Neural cell (in vitro differentiated cells): ENCODE results near the gene JUND. TPM values are rescaled to one million over a fixed set of nuclear protein-coding genes. Genes with fewer than 3 reads are reported as not detected.

Source experiments
- H2AFZ ChIP-seq: fragments of 200-600, 300-800 bp; sonication (generic), shearing (Covaris generic); 2 replicates; pipeline ENCODE4 v1.6.0; 2014; ENCODE audit warnings: low read depth, mild to moderate bottlenecking, antibody characterized with exemption, low read length, moderate library complexity
- H3F3A ChIP-seq: fragments of 200-600 bp; shearing (Covaris generic); 2 replicates; pipeline ENCODE4 v1.6.1; 2016; ENCODE audit warnings: mild to moderate bottlenecking, moderate library complexity, mixed read lengths, antibody characterized with exemption, low read length; ENCODE audit not compliant: insufficient read depth, poor library complexity, severe bottlenecking
- H3K27ac ChIP-seq: fragments of 200-600, 300-800 bp; sonication (generic), shearing (Covaris generic); 2 replicates; pipeline ENCODE4 v1.5.1; 2014; ENCODE audit warnings: mild to moderate bottlenecking, low read length, moderate library complexity
- H3K27me3 ChIP-seq: fragments of 300-800, 200-600 bp; sonication (generic), shearing (Covaris generic); 2 replicates; pipeline ENCODE4 v1.6.0; 2014; ENCODE audit warnings: mild to moderate bottlenecking, low read depth, low read length, moderate library complexity; ENCODE audit not compliant: insufficient read depth
- H3K36me3 ChIP-seq: fragments of 300-800, 200-600 bp; sonication (generic), shearing (Covaris generic); 2 replicates; pipeline ENCODE4 v1.5.1; 2014; ENCODE audit warnings: mild to moderate bottlenecking, antibody characterized with exemption, low read length, moderate library complexity; ENCODE audit not compliant: insufficient read depth
- H3K4me2 ChIP-seq: fragments of 300-800, 200-600 bp; sonication (generic), shearing (Covaris generic); 2 replicates; pipeline ENCODE4 v1.6.0; 2014; ENCODE audit warnings: mild to moderate bottlenecking, low read length
- H3K4me3 ChIP-seq: fragments of 300-800, 200-600 bp; sonication (generic), shearing (Covaris generic); 2 replicates; pipeline ENCODE4 v1.5.1; 2014; ENCODE audit warnings: mild to moderate bottlenecking, low read length, moderate library complexity
- H3K79me2 ChIP-seq: fragments of 200-600 bp; shearing (Covaris generic); replicated peaks from 2 replicates; pipeline ENCODE4 v1.6.0; 2014; ENCODE audit warnings: mild to moderate bottlenecking, low read length, moderate library complexity; ENCODE audit not compliant: insufficient read depth
- H3K9ac ChIP-seq: fragments of 300-800, 200-600 bp; sonication (generic), shearing (Covaris generic); 2 replicates; pipeline ENCODE4 v1.6.1; 2016; ENCODE audit warnings: mild to moderate bottlenecking, low read length, mixed read lengths
- H3K9me2 ChIP-seq: fragments of 200-600 bp; shearing (Covaris generic); 2 replicates; pipeline ENCODE4 v1.6.1; 2016; ENCODE audit warnings: mild to moderate bottlenecking, low read length, mixed read lengths; ENCODE audit not compliant: insufficient read depth
- H3K9me3 ChIP-seq: fragments of 200-600, 300-800 bp; sonication (generic), shearing (Covaris generic); 2 replicates; pipeline ENCODE4 v1.6.1; 2016; ENCODE audit warnings: mild to moderate bottlenecking, mixed run types, low read length, moderate library complexity, mixed read lengths
- H4K20me1 ChIP-seq: fragments of 200-600 bp; shearing (Covaris generic); 2 replicates; pipeline ENCODE4 v1.6.1; 2016; ENCODE audit warnings: mild to moderate bottlenecking, mixed run types; ENCODE audit not compliant: insufficient read depth
- CTCF ChIP-seq: fragments of 450-650 bp; IDR thresholded peaks from 2 replicates; pipeline ENCODE4 v1.5.1; 2014; ENCODE audit warnings: antibody characterized with exemption, mild to moderate bottlenecking, moderate library complexity; ENCODE audit not compliant: poor library complexity, severe bottlenecking
- EP300 ChIP-seq: fragments of 450-650 bp; conservative IDR thresholded peaks from 2 replicates; pipeline ENCODE4 v1.6.1; 2014; ENCODE audit warnings: antibody characterized with exemption, mild to moderate bottlenecking, moderate library complexity; ENCODE audit not compliant: poor library complexity, severe bottlenecking
- EZH2 ChIP-seq: fragments of 200-600, 300-800 bp; shearing (Covaris generic), sonication (generic); IDR thresholded peaks from 2 replicates; pipeline ENCODE4 v1.6.1; 2014; ENCODE audit warnings: antibody characterized with exemption, low read length, borderline replicate concordance, mild to moderate bottlenecking; ENCODE audit not compliant: insufficient read depth, poor library complexity, severe bottlenecking
- MXI1 ChIP-seq: fragments of 450-650 bp; conservative IDR thresholded peaks from 2 replicates; pipeline ENCODE4 v1.6.1; 2014; ENCODE audit warnings: antibody characterized with exemption, mild to moderate bottlenecking; ENCODE audit not compliant: poor library complexity, severe bottlenecking
- POLR2AphosphoS5 ChIP-seq: IDR thresholded peaks from 2 replicates; pipeline ENCODE4 v1.6.1; 2012
- RAD21 ChIP-seq: fragments of 450-650 bp; conservative IDR thresholded peaks from 2 replicates; pipeline ENCODE4 v1.6.1; 2014; ENCODE audit warnings: antibody characterized with exemption, mild to moderate bottlenecking, moderate library complexity
- REST ChIP-seq: IDR thresholded peaks from 2 replicates; pipeline ENCODE4 v1.6.1; 2012; ENCODE audit warnings: borderline replicate concordance
- SMC3 ChIP-seq: fragments of 450-650 bp; conservative IDR thresholded peaks from 2 replicates; pipeline ENCODE4 v1.6.1; 2014; ENCODE audit warnings: antibody characterized with exemption, mild to moderate bottlenecking, moderate library complexity; ENCODE audit not compliant: poor library complexity
- TAF1 ChIP-seq: IDR thresholded peaks from 2 replicates; pipeline ENCODE4 v1.6.1; 2012; ENCODE audit warnings: low read depth
- polyA plus RNA-seq: library from polyadenylated mRNA; depleted of rRNA; stranded (reverse); fragments of >200 nt; gene quantifications from 2 replicates; pipeline ENCODE4 v1.2.3, GENCODE V29; 2014

JUND gene
- polyA plus RNA-seq, 1 donor from 2014 or later = 94.9 TPM

- Histone ChIP-seq H3K4me2 (peak overlapping the region; percentile 63), H3K36me3 (peaks cover 15% of the 10 kb centered on the region), H3F3A (peaks cover 5% of the 10 kb centered on the region), H2AFZ (no peak overlapping the region), H3K9me3 (no peaks in the 10 kb centered on the region), H3K9ac (peak overlapping the region; percentile 99), H3K9me2 (no peaks in the 10 kb centered on the region), H3K27me3 (no peaks in the 10 kb centered on the region), H3K27ac (no peak overlapping the region), H4K20me1 (peaks cover 46% of the 10 kb centered on the region), H3K4me3 (peak overlapping the region; percentile 100), H3K79me2 (peaks cover 59% of the 10 kb centered on the region)
- TF ChIP-seq MXI1 = no peak
- no peak for TF ChIP-seq EZH2
- TF ChIP-seq POLR2AphosphoS5 = no peak
- TF ChIP-seq CTCF = no peak
- no peak for TF ChIP-seq TAF1
- TF ChIP-seq RAD21 = no peak
- TF ChIP-seq SMC3 = no peak
- no peak for TF ChIP-seq REST
- TF ChIP-seq EP300 = no peak
Measured at GRCh38 chr19:18279266-18279515, 2.2 kb downstream of the JUND start.

GRCh38 chr19:18278521-18279265 lies 2.7 kb downstream of the JUND start:
- Histone ChIP-seq H3K36me3 (peaks cover 15% of the 10 kb centered on the region), H3K9me2 (no peaks in the 10 kb centered on the region), H4K20me1 (peaks cover 47% of the 10 kb centered on the region), H2AFZ (no peak overlapping the region), H3K9me3 (no peaks in the 10 kb centered on the region), H3F3A (peaks cover 5% of the 10 kb centered on the region), H3K27me3 (no peaks in the 10 kb centered on the region), H3K27ac (no peak overlapping the region), H3K79me2 (peaks cover 63% of the 10 kb centered on the region), H3K9ac (peak overlapping the region; percentile 99), H3K4me2 (peak overlapping the region; percentile 63), H3K4me3 (peak overlapping the region; percentile 100)
- TF ChIP-seq TAF1 (no peak), EP300 (no peak), POLR2AphosphoS5 (no peak), CTCF (peak; percentile 23), MXI1 (no peak), RAD21 (no peak), SMC3 (no peak), EZH2 (no peak), REST (no peak)
